Measurements from ENCODE around the gene RLN1.
"Not testable (repeated sequence)": the region's sequence is repeated elsewhere in the genome, so short reads cannot be mapped to it uniquely, and the experiment has no call there.

RLN1 gene

DNA sequence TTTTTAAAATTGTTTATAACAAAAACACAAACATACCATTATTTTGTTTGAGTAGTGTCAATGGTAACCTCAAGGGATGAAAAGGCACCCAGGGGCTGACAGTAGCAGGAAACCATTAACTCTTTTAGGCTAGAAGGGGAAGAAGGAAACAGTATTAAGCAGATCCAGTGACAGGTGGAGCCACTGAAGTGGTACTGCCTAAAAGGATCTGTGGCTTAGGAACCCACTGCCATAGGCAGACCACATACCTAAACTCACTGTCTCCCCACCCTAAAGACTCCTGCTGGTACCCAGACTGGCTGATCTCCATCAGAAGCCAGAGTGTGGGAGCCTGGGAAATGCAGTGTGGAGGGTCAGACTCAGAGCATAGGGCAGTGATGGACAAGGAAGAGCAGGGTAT, 13.5 kb downstream of the RLN1 start:
- in situ Hi-C loops (cut with MboI; ENCODE audit: low sequenced_read_pairs), result no loop called here

DNA sequence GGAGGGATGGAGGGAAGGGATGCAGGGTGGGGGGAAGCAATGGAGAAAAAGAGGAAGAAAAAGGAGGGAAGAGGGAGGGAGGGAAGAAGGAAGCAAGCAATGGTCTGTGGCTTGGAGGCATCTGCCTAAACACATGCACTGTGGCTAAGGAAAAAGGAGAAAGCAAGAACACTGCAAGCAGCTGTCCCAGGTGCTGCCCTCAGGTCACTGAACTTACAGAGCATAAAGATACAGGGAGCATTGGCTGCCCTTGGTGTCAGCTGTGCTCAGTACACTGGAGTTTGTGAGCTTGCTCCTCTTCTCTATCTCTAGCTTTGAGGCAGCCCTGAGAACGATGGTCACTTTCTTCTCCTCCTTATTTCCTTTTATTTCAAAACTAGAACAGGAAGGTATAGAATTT, 18.1 kb downstream of the RLN1 start:
- in situ Hi-C loops (cut with MboI; ENCODE audit: low sequenced_read_pairs), result not testable (repeated sequence)

DNA sequence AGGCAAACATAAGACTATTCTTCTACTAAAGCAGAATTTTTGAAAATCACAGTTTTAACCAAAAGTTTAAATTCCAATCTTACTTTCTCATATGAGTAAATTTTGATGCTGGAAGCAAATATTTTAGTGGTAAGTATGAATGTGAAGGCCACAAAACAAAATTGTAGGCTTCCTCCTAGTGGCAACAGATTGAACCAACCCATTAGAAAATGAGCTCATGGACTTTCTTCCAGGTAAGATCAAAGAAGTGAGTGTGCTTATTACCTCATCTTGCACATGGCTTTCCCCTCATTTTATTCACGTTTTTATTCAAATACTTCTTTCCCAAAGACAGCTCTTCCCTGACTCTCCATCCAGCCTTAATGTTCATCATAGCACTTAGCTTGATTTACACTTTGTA, 18.6 kb downstream of the RLN1 start:
- in situ Hi-C loops (cut with MboI; ENCODE audit: low sequenced_read_pairs), result no loop called here

GRCh38 chr9:5316406-5316805, 23.3 kb downstream of the RLN1 start:
- in situ Hi-C loops (cut with MboI; ENCODE audit: low sequenced_read_pairs), result not testable (repeated sequence)

DNA sequence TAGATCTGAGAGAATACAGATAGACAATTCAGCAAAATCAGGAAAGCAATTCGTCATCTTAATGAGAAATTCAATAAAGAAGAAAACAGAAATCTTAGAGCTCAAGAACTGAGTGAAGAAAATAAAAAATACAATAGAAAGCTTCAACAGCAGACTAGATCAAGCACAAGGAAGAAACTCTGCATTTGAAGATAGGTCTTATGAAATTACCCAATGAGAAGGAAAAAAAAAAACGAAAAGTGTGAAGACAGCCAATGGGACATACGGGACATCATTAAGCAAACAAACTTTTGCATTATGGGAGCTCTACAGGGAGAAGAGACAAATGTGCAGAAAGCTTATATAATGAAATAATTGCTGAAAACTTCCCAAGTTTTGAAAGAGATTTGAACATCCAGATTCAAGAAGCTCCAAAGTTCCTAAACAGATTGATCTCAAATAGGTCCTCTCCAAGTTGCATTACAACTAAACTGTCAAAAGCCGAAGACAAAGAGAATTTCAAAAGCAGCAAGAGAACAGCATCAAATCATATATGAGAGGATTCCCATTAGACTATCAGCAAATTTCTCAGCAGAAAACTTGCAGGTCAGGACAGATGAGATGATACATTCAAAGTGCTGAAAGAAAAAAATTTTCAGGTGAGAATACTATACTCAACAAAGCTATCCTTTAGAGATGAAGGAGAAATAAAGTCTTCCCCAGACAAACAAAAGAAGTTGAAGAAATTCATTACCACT, 24.3 kb downstream of the RLN1 start:
- in situ Hi-C loops (cut with MboI; ENCODE audit: low sequenced_read_pairs), result no loop called here

DNA sequence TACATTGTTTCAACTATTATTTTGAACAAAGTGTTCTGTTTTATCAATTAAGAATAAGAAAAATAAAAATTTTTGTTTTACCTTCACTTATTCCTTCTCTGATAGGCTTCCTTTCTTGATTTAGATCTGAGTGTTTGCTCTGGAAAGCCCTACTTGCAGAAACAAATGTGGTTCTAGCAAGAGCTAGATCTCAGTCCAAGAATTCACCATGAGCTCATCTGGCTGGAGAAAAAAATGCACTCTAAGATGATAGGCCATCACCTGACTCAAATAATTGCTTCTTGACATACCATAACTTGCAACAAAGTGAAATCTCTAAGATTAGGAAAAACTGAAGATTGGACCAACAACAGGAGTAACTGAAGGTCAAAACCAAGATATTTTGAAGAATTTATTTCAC, 28.8 kb downstream of the RLN1 start:
- in situ Hi-C loops (cut with MboI; ENCODE audit: low sequenced_read_pairs), result no loop called here

DNA sequence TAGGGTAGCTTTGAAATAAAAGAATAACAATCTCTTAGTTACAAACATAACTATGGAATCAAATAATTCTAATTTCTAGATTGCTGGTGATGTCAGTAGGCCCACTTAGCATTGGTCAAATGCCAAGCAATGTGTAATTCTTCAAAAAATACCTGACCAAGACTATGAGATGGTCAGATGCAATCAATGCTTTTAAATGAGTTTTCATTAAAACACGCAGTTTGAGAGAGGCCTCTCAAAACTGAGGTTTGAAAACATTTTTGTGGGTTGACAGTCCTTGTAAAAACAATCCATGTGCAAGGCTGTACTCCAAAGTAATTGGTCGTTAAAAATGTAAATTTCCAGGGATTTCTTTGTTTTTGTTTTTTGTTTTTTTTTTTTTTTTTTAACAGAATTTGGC, 33.9 kb downstream of the RLN1 start:
- in situ Hi-C loops (cut with MboI; ENCODE audit: low sequenced_read_pairs), result no loop called here

- in situ Hi-C loops (cut with MboI; ENCODE audit: low sequenced_read_pairs), result not testable (repeated sequence)
Observed at GRCh38 chr9:5303840-5304795, 35.6 kb downstream of the RLN1 start, which contains the start of gene RLN2. Gene RLN2, minus strand, starts transcription at chr9:5304716. Its CDS starts 136 bp downstream, at chr9:5304580.

DNA sequence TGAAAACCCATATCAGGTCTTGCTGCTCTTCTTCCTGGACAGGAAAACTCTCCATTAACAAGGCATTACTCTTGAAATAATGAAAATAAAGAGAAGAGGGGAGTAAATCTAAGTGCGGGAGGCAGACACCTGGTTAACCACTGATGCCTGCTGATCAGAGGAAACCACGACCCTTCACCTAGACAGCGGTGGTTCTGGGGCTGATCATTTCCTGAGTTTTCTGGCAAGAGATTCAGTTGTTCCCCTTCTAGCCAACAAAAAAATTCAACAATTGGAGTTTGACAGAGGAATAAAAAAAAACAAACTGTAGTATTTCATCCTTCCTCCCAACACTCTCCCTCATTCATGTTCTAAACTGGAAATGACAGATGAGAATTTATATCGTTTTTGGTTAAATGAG, 38.1 kb downstream of the RLN1 start:
- in situ Hi-C loops (cut with MboI; ENCODE audit: low sequenced_read_pairs), result no loop called here

- in situ Hi-C loops (cut with MboI; ENCODE audit: low sequenced_read_pairs), result no loop called here
Observed at GRCh38 chr9:5292141-5292540, 47.5 kb downstream of the RLN1 start.

DNA sequence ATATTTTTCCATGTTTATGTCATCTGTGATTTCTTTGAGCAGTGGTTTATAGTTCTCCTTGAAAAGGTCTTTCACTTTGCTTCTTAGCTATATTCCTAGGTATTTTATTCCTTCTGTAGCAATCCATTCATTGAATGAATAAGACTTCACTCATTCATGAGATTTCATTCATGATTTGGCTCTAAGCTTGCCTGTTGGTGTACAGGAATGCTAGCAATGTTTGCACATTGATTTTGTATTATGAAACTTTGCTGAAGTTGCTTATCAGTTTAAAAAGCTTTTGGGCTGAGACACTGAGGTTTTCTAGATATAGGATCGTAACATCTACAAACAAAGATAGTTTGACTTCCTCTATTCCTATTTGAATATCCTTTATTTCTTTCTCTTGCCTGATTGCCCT, 51.1 kb downstream of the RLN1 start:
- in situ Hi-C loops (cut with MboI; ENCODE audit: low sequenced_read_pairs), result no loop called here

GRCh38 chr9:5286262-5286661, 53.4 kb downstream of the RLN1 start:
- in situ Hi-C loops (cut with MboI; ENCODE audit: low sequenced_read_pairs), result no loop called here
